H9 (cell line): ENCODE data around the gene GRIP1. TPM values are rescaled to one million over a fixed set of nuclear protein-coding genes. Genes with fewer than 3 reads are reported as not detected.

ENCODE experiments used
- DNase-seq: peaks from one replicate; pipeline ENCODE4 v3.0.0-alpha.2; 2017
- H2AFZ ChIP-seq: one replicate; pipeline ENCODE4 v1.6.1; 2013; ENCODE audit warnings: mild to moderate bottlenecking, low read length, control low read depth, moderate library complexity
- H2AK5ac ChIP-seq: 2 replicates; pipeline ENCODE4 v1.6.1; 2013; ENCODE audit warnings: low read length, control low read depth, mixed read lengths; ENCODE audit not compliant: insufficient read length
- H2BK120ac ChIP-seq: one replicate; pipeline ENCODE4 v1.6.1; 2013; ENCODE audit warnings: low read depth, mild to moderate bottlenecking, low read length, control low read depth, inconsistent platforms; ENCODE audit not compliant: poor library complexity, severe bottlenecking
- H2BK12ac ChIP-seq: 2 replicates; pipeline ENCODE4 v1.6.1; 2013; ENCODE audit warnings: low read length, control low read depth, mixed read lengths, low read depth; ENCODE audit not compliant: insufficient read length
- H2BK15ac ChIP-seq: 2 replicates; pipeline ENCODE4 v1.6.1; 2013; ENCODE audit warnings: low read depth, low read length, control low read depth
- H2BK20ac ChIP-seq: one replicate; pipeline ENCODE4 v1.6.1; 2013; ENCODE audit warnings: low read depth, mild to moderate bottlenecking, low read length, control low read depth, inconsistent platforms; ENCODE audit not compliant: poor library complexity, severe bottlenecking
- H2BK5ac ChIP-seq: 2 replicates; pipeline ENCODE4 v1.6.1; 2013; ENCODE audit warnings: low read length, control low read depth, mixed read lengths; ENCODE audit not compliant: insufficient read length
- H3K14ac ChIP-seq: 2 replicates; pipeline ENCODE4 v1.6.1; 2013; ENCODE audit warnings: low read length, control low read depth; ENCODE audit not compliant: insufficient read depth
- H3K18ac ChIP-seq: 2 replicates; pipeline ENCODE4 v1.6.1; 2013; ENCODE audit warnings: low read depth, mild to moderate bottlenecking, mixed read lengths, low read length, control low read depth; ENCODE audit not compliant: insufficient read length
- H3K23ac ChIP-seq: 2 replicates; pipeline ENCODE4 v1.6.1; 2013; ENCODE audit warnings: low read length, control low read depth, mixed read lengths, low read depth; ENCODE audit not compliant: insufficient read length
- H3K23me2 ChIP-seq: 2 replicates; pipeline ENCODE4 v1.6.1; 2013; ENCODE audit warnings: low read depth, mild to moderate bottlenecking, mixed read lengths, low read length, control low read depth; ENCODE audit not compliant: insufficient read length, poor library complexity, severe bottlenecking
- H3K27ac ChIP-seq: 2 replicates; pipeline ENCODE4 v1.5.1; 2013; ENCODE audit warnings: low read length, control low read depth, mixed read lengths, low read depth; ENCODE audit not compliant: insufficient read length
- H3K27me3 ChIP-seq: 2 replicates; pipeline ENCODE4 v1.6.1; 2013; ENCODE audit warnings: low read length, control low read depth, inconsistent platforms; ENCODE audit not compliant: insufficient read depth
- H3K4ac ChIP-seq: 2 replicates; pipeline ENCODE4 v1.6.1; 2013; ENCODE audit warnings: low read depth, mild to moderate bottlenecking, control low read depth, inconsistent platforms, low read length, moderate library complexity
- H3K4me1 ChIP-seq: 2 replicates; pipeline ENCODE4 v1.6.1; 2013; ENCODE audit warnings: low read length, control low read depth, inconsistent platforms; ENCODE audit not compliant: insufficient read depth
- H3K4me2 ChIP-seq: 2 replicates; pipeline ENCODE4 v1.6.1; 2013; ENCODE audit warnings: low read length, control low read depth, mixed read lengths; ENCODE audit not compliant: insufficient read length, insufficient read depth
- H3K56ac ChIP-seq: 2 replicates; pipeline ENCODE4 v1.6.1; 2013; ENCODE audit warnings: low read depth, mild to moderate bottlenecking, mixed read lengths, low read length, control low read depth; ENCODE audit not compliant: insufficient read length
- H3K79me1 ChIP-seq: 2 replicates; pipeline ENCODE4 v1.6.1; 2013; ENCODE audit warnings: low read depth, mild to moderate bottlenecking, moderate library complexity, low read length, control low read depth, inconsistent platforms; ENCODE audit not compliant: insufficient read depth, poor library complexity, severe bottlenecking
- H3K79me2 ChIP-seq: 2 replicates; pipeline ENCODE4 v1.6.1; 2013; ENCODE audit warnings: low read length, control low read depth, inconsistent platforms; ENCODE audit not compliant: insufficient read depth
- H3K9ac ChIP-seq: 2 replicates; pipeline ENCODE4 v1.6.1; 2013; ENCODE audit warnings: low read length, control low read depth, mixed read lengths; ENCODE audit not compliant: insufficient read length; ENCODE audit errors: extremely low read depth
- H3K9me3 ChIP-seq: one replicate; pipeline ENCODE4 v1.6.1; 2013; ENCODE audit warnings: low read depth, low read length, inconsistent platforms; ENCODE audit not compliant: control insufficient read depth
- H3T11ph ChIP-seq: one replicate; pipeline ENCODE4 v1.6.1; 2013; ENCODE audit warnings: mild to moderate bottlenecking, low read length, control low read depth, inconsistent platforms
- H4K20me1 ChIP-seq: one replicate; pipeline ENCODE4 v1.6.1; 2013; ENCODE audit not compliant: control insufficient read depth, insufficient read length, insufficient read depth
- H4K5ac ChIP-seq: 2 replicates; pipeline ENCODE4 v1.6.1; 2013; ENCODE audit warnings: low read depth, mild to moderate bottlenecking, mixed read lengths, low read length, control low read depth; ENCODE audit not compliant: insufficient read length
- H4K8ac ChIP-seq: replicated peaks from 2 replicates; pipeline ENCODE4 v1.6.1; 2013; ENCODE audit warnings: low read length, control low read depth, mixed read lengths, low read depth; ENCODE audit not compliant: insufficient read length
- H4K91ac ChIP-seq: 2 replicates; pipeline ENCODE4 v1.6.1; 2013; ENCODE audit warnings: low read depth, mild to moderate bottlenecking, moderate library complexity, mixed read lengths, low read length, control low read depth; ENCODE audit not compliant: insufficient read length
- H3K27ac Mint-ChIP-seq, 3 experiments: 2 replicates in 2 of 3; 3 replicates in 1 of 3; pipeline ENCODE4 v1.8.0; 2020 to 2021; ENCODE audit warnings: mixed read lengths in 3 of 3, mild to moderate bottlenecking in 1 of 3, moderate library complexity in 1 of 3
- H3K27me3 Mint-ChIP-seq: 2 replicates; pipeline ENCODE4 v1.8.0; 2021; ENCODE audit warnings: low read depth, mild to moderate bottlenecking, moderate library complexity, mixed read lengths
- H3K36me3 Mint-ChIP-seq, 3 experiments: 2 replicates in 2 of 3; 3 replicates in 1 of 3; pipeline ENCODE4 v1.8.0; 2020 to 2021; ENCODE audit warnings: low read depth in 3 of 3, mixed read lengths in 3 of 3; ENCODE audit not compliant: insufficient read depth in 1 of 3
- H3K4me1 Mint-ChIP-seq, 2 experiments: 2 replicates each; pipeline ENCODE4 v1.8.0; 2020; ENCODE audit warnings: mixed read lengths in 2 of 2
- H3K4me3 Mint-ChIP-seq, 2 experiments: 2 replicates in 1 of 2; 3 replicates in 1 of 2; pipeline ENCODE4 v1.8.0; 2020 to 2021; ENCODE audit warnings: mild to moderate bottlenecking in 2 of 2, mixed read lengths in 2 of 2, moderate library complexity in 1 of 2
- H3K9me3 Mint-ChIP-seq, 2 experiments: 2 replicates in 1 of 2; 3 replicates in 1 of 2; pipeline ENCODE4 v1.8.0; 2020; ENCODE audit warnings: mild to moderate bottlenecking in 2 of 2, mixed read lengths in 2 of 2, moderate library complexity in 1 of 2
- CTCF ChIP-seq: fragments of 200-600 bp; sonication (generic); conservative IDR thresholded peaks from 3 replicates; pipeline ENCODE4 v1.8.0; 2021; ENCODE audit warnings: antibody characterized with exemption, mild to moderate bottlenecking
- total RNA-seq: library from RNA; stranded (reverse); gene quantifications from 2 replicates; pipeline ENCODE4 v1.2.1, GENCODE V29; 2021

The GRIP1 gene
- total RNA-seq, 1 experiment from 2014 or later: 19.5 TPM

GRCh38 chr12:66359300-66359699 is 319.6 kb downstream of the GRIP1 start:
- no peak for DNase-seq
- H3T11ph ChIP-seq: no peak overlapping the region
- no peak for TF ChIP-seq CTCF
- H3K9me3 ChIP-seq: no peaks in the 10 kb centered on the region
- H3K4me1 ChIP-seq: peaks cover 2% of the 10 kb centered on the region; the same call in 1 of the 2 replicates
- Mint-ChIP-seq H3K4me1 (peaks cover 11 to 12% of the 10 kb centered on the region in 2 experiments), H3K4me3 (no peak overlapping the region), H3K27me3 (no peaks in the 10 kb centered on the region; the same call in 1 of the 2 replicates), H3K9me3 (no peaks in the 10 kb centered on the region), H3K27ac (no peak overlapping the region), H3K36me3 (no peaks in the 10 kb centered on the region)
- H4K91ac ChIP-seq: no peak overlapping the region
- no peak overlapping the region for H2BK12ac ChIP-seq
- H2BK120ac ChIP-seq: no peak overlapping the region
- H4K8ac ChIP-seq: no peak overlapping the region
- H3K79me2 ChIP-seq: no peaks in the 10 kb centered on the region
- H2BK20ac ChIP-seq: no peak overlapping the region
- H2BK5ac ChIP-seq: no peak overlapping the region
- no peak overlapping the region for H3K4ac ChIP-seq
- H3K79me1 ChIP-seq: no peaks in the 10 kb centered on the region
- H4K5ac ChIP-seq: no peak overlapping the region
- no peaks in the 10 kb centered on the region for H3K27me3 ChIP-seq
- no peak overlapping the region for H2AK5ac ChIP-seq
- H2BK15ac ChIP-seq: no peak overlapping the region
- H3K23ac ChIP-seq: no peak overlapping the region
- H2AFZ ChIP-seq: no peak overlapping the region
- H3K4me2 ChIP-seq: no peak overlapping the region
- no peak overlapping the region for H3K9ac ChIP-seq
- H3K56ac ChIP-seq: no peak overlapping the region
- no peak overlapping the region for H3K14ac ChIP-seq
- no peak overlapping the region for H3K18ac ChIP-seq
- H4K20me1 ChIP-seq: no peaks in the 10 kb centered on the region
- no peaks in the 10 kb centered on the region for H3K23me2 ChIP-seq
- H3K27ac ChIP-seq: no peak overlapping the region
